Activated CD8-positive, alpha-beta memory T cell treated with anti-CD3 and anti-CD28 coated beads for 24 hours (primary cell): ENCODE measurements around the gene THBS2.
"Not testable (repeated sequence)": the region's sequence is repeated elsewhere in the genome, so short reads cannot be mapped to it uniquely, and the experiment has no call there.

Experiments used
- DNase-seq: peaks from one replicate; pipeline ENCODE4 v3.0.0-alpha.2; 2020

THBS2 gene

GRCh38 chr6:169253337-169254238 is at the start of gene THBS2:
Gene THBS2, minus strand, starts transcription at chr6:169253846. Its CDS starts 3,062 bp downstream, at chr6:169250784.
- no peak for DNase-seq

GRCh38 chr6:169302716-169303115 is 49.1 kb upstream of the THBS2 start:
- no peak for DNase-seq

- DNase-seq = no peak
Observed at GRCh38 chr6:169302255-169302654, 48.6 kb upstream of the THBS2 start.

- DNase-seq = no peak
Observed at GRCh38 chr6:169300916-169301315, 47.3 kb upstream of the THBS2 start.

GRCh38 chr6:169298626-169299025 is 45.0 kb upstream of the THBS2 start:
- not testable (repeated sequence) for DNase-seq

- DNase-seq = no peak
Observed at GRCh38 chr6:169296622-169297021, 43.0 kb upstream of the THBS2 start.

- DNase-seq = no peak
Observed at GRCh38 chr6:169296170-169296569, 42.5 kb upstream of the THBS2 start.

GRCh38 chr6:169293196-169293595 is 39.5 kb upstream of the THBS2 start:
- no peak for DNase-seq

GRCh38 chr6:169292338-169293124 is 38.9 kb upstream of the THBS2 start:
- no peak for DNase-seq

- DNase-seq = no peak
Observed at GRCh38 chr6:169291646-169292337, 38.1 kb upstream of the THBS2 start.

GRCh38 chr6:169291148-169291547 is 37.5 kb upstream of the THBS2 start:
- no peak for DNase-seq

- DNase-seq = no peak
Observed at GRCh38 chr6:169289619-169290339, 36.1 kb upstream of the THBS2 start.

- no peak for DNase-seq
Observed at GRCh38 chr6:169289257-169289618, 35.6 kb upstream of the THBS2 start.

- DNase-seq = no peak
Observed at GRCh38 chr6:169288591-169288990, 34.9 kb upstream of the THBS2 start.

GRCh38 chr6:169287675-169288074 is 34.0 kb upstream of the THBS2 start:
- DNase-seq = no peak

GRCh38 chr6:169286961-169287360 is 33.3 kb upstream of the THBS2 start:
- DNase-seq = no peak

- no peak for DNase-seq
Observed at GRCh38 chr6:169285165-169285564, 31.5 kb upstream of the THBS2 start.

GRCh38 chr6:169283924-169284323 is 30.3 kb upstream of the THBS2 start:
- no peak for DNase-seq

- no peak for DNase-seq
Observed at GRCh38 chr6:169282043-169282442, 28.4 kb upstream of the THBS2 start.

GRCh38 chr6:169277619-169278018 is 24.0 kb upstream of the THBS2 start:
- no peak for DNase-seq

GRCh38 chr6:169274781-169275180 is 21.1 kb upstream of the THBS2 start:
- DNase-seq = no peak

GRCh38 chr6:169273511-169273910 is 19.9 kb upstream of the THBS2 start:
- DNase-seq = no peak

GRCh38 chr6:169271877-169272216 is 18.2 kb upstream of the THBS2 start:
- DNase-seq = no peak
